Measurements from ENCODE around the gene ELF3. TPM values are rescaled to one million over a fixed set of nuclear protein-coding genes. Genes with fewer than 3 reads are reported as not detected.

Gene ELF3
- total and polyA plus RNA-seq, 2 of the 8 experiments (the other 6 are each of a cell fraction or from before 2014, with no cell fraction given) = 17.3 to 25.0 TPM

GRCh38 chr1:201964261-201964660 is 46.1 kb upstream of the ELF3 start:
- no peak overlapping the region for H2BK20ac ChIP-seq (ENCODE audit: low read length)
- H2AK5ac ChIP-seq (ENCODE audit: low read depth, low read length) = no peak overlapping the region
- H3K14ac ChIP-seq (ENCODE audit: insufficient read length) = no peak overlapping the region
- no peaks in the 10 kb centered on the region for H3K23me2 ChIP-seq (ENCODE audit: low read depth, low read length)
- H4K20me1 ChIP-seq (replicated peaks in 1 of 2; ENCODE audit: control insufficient read depth in 1 of 2, insufficient read depth in 2 of 2, low read length in 2 of 2) = peaks cover 4 to 8% of the 10 kb centered on the region in 2 experiments
- H2BK12ac ChIP-seq (ENCODE audit: low read depth, low read length) = no peak overlapping the region
- WGBS, 2 experiments (ENCODE audit: extremely low coverage in 1 of 2, insufficient coverage in 1 of 2, insufficient read length in 1 of 2, insufficient replicate concordance in 2 of 2, low coverage in 1 of 2, low lambda C conversion rate in 2 of 2, missing lambda C conversion rate in 1 of 2) = 100% methylated on average over 1 of the region's 1 CpG; no CpG with 5 or more reads in 1 of the 2 experiments
- no peak for TF ChIP-seq SIRT6 (IDR thresholded peaks at IDR 0.05; ENCODE audit: low read length)
- no peak for TF ChIP-seq YY1 (IDR thresholded peaks at IDR 0.05; ENCODE audit: low read depth, low read length)
- TF ChIP-seq NANOG (IDR thresholded peaks at IDR 0.05; ENCODE audit: insufficient read depth, low read depth, low read length, poor library complexity, severe bottlenecking) = no peak
- no peak for TF ChIP-seq CBX5 (IDR thresholded peaks at IDR 0.05; ENCODE audit: low read depth, low read length)
- TF ChIP-seq POLR2AphosphoS5 (IDR thresholded peaks at IDR 0.05; ENCODE audit: low read depth, low read length) = no peak
- no peak for TF ChIP-seq EGR1 (IDR thresholded peaks at IDR 0.05; ENCODE audit: borderline replicate concordance, low read depth, low read length)
- H4K5ac ChIP-seq (ENCODE audit: insufficient read length, low read depth, low read length) = no peak overlapping the region
- no peak overlapping the region for H3K18ac ChIP-seq (ENCODE audit: extremely low read depth, low read length)
- FAIRE-seq (no peak), DNase-seq (ENCODE audit: low read depth in 1 of 2, low spot score in 2 of 2) (no peak)
- no peak overlapping the region for H3K4ac ChIP-seq (replicated peaks; ENCODE audit: insufficient read length, low read depth, low read length)
- no peak overlapping the region for H3K23ac ChIP-seq (ENCODE audit: insufficient read length)
- no peaks in the 10 kb centered on the region for H3K79me1 ChIP-seq (ENCODE audit: low read depth, low read length)
- no peak overlapping the region for H2AFZ ChIP-seq (ENCODE audit: low read length)
- H4K8ac ChIP-seq (ENCODE audit: extremely low read depth, insufficient read depth, low read length) = no peak overlapping the region
- no peak overlapping the region for H3K4me2 ChIP-seq (ENCODE audit: insufficient read depth in 1 of 2, low read depth in 2 of 2, low read length in 2 of 2)
- H3K9me3 ChIP-seq (ENCODE audit: insufficient read depth in 2 of 2, low read depth in 1 of 2, low read length in 1 of 2) = no peaks in the 10 kb centered on the region
- H4K91ac ChIP-seq (replicated peaks; ENCODE audit: insufficient read length, low read length) = no peak overlapping the region
- no peak overlapping the region for H2BK5ac ChIP-seq (ENCODE audit: low read depth, low read length)
- no peak overlapping the region for H3K9ac ChIP-seq (replicated peaks in 1 of 4; ENCODE audit: extremely low read depth in 1 of 4, low read depth in 3 of 4, low read length in 3 of 4)
- H3K27me3 ChIP-seq (replicated peaks in 1 of 4; ENCODE audit: control insufficient read depth in 3 of 4, extremely low read depth in 1 of 4, insufficient read depth in 3 of 4, low read length in 3 of 4) = no peaks in the 10 kb centered on the region
- H3K4me1 ChIP-seq (replicated peaks in 1 of 4; ENCODE audit: control insufficient read depth in 3 of 4, insufficient read depth in 4 of 4, low read length in 3 of 4) = no peaks in the 10 kb centered on the region
- no peaks in the 10 kb centered on the region for H3K79me2 ChIP-seq (ENCODE audit: control insufficient read depth in 1 of 2, insufficient read depth in 2 of 2, low read length in 2 of 2)
- ChIA-PET CTCF (ENCODE audit: partially characterized antibody) (interaction anchor here (0.6 to 10.4 kb wide), 4 partner anchors 19 to 84 kb away, joined by 3 to 85 read pairs (median 11); partner anchors contain the start of gene LMOD1), POLR2A (ENCODE audit: partially characterized antibody) (interaction anchor here (0.8 to 1.6 kb wide), 4 partner anchors 9 to 82 kb away, joined by 3 read pairs; partner anchors contain the start of gene TIMM17A)
- no peak overlapping the region for H3K27ac ChIP-seq (ENCODE audit: low read depth, low read length)
- H3K56ac ChIP-seq (replicated peaks; ENCODE audit: insufficient read length, low read depth, low read length) = no peak overlapping the region
- H3K4me3 ChIP-seq (ENCODE audit: extremely low read depth in 1 of 4, insufficient read depth in 2 of 4, low read depth in 3 of 4, low read length in 4 of 4) = no peak overlapping the region
- no peak overlapping the region for H2BK15ac ChIP-seq (ENCODE audit: low read length)
- peaks cover 12 to 81% (median 54%) of the 10 kb centered on the region in 4 experiments for H3K36me3 ChIP-seq (ENCODE audit: control insufficient read depth in 2 of 4, insufficient read depth in 4 of 4, low read length in 3 of 4)
- no peak overlapping the region for H2BK120ac ChIP-seq (replicated peaks; ENCODE audit: low read depth, low read length)
